IPS-18c (cell line): ENCODE results near the gene NAV2.

ENCODE experiments used
- H3K4me3 ChIP-seq: 2 replicates; pipeline ENCODE4 v1.7.0; 2013; ENCODE audit warnings: low read depth, mild to moderate bottlenecking, low read length, moderate library complexity; ENCODE audit not compliant: insufficient read depth
- H3K9me3 ChIP-seq: one replicate; pipeline ENCODE4 v1.6.1; 2013; ENCODE audit warnings: mild to moderate bottlenecking, low read length, moderate library complexity; ENCODE audit not compliant: control insufficient read depth, insufficient read depth

NAV2 gene

GRCh38 chr11:19753451-19754106, 40.9 kb downstream of the NAV2 start:
- no peak overlapping the region for H3K4me3 ChIP-seq
- H3K9me3 ChIP-seq: no peaks in the 10 kb centered on the region

GRCh38 chr11:19756675-19757475, 44.2 kb downstream of the NAV2 start:
- Histone ChIP-seq H3K9me3 (peaks cover 4% of the 10 kb centered on the region), H3K4me3 (no peak overlapping the region)

GRCh38 chr11:19759389-19759788, 46.8 kb downstream of the NAV2 start:
- Histone ChIP-seq H3K9me3 (peaks cover 4% of the 10 kb centered on the region), H3K4me3 (no peak overlapping the region)

- no peak overlapping the region for H3K4me3 ChIP-seq
These were observed 49.6 kb downstream of the NAV2 start for GRCh38 chr11:19762266-19762665.

GRCh38 chr11:19763330-19763729, 50.7 kb downstream of the NAV2 start:
- peaks cover 4% of the 10 kb centered on the region for H3K9me3 ChIP-seq
- H3K4me3 ChIP-seq: no peak overlapping the region

More at GRCh38 chr11:19762266-19762665, 49.6 kb downstream of the NAV2 start:
- H3K9me3 ChIP-seq: peaks cover 4% of the 10 kb centered on the region

GRCh38 chr11:19766206-19766605, 53.6 kb downstream of the NAV2 start:
- peaks cover 4% of the 10 kb centered on the region for H3K9me3 ChIP-seq
- H3K4me3 ChIP-seq: no peak overlapping the region

- no peaks in the 10 kb centered on the region for H3K9me3 ChIP-seq
- no peak overlapping the region for H3K4me3 ChIP-seq
These were observed 54.2 kb downstream of the NAV2 start for GRCh38 chr11:19766810-19767209.

- no peak overlapping the region for H3K4me3 ChIP-seq
- H3K9me3 ChIP-seq: no peaks in the 10 kb centered on the region
These were observed 55.1 kb downstream of the NAV2 start for GRCh38 chr11:19767627-19768151.

- Histone ChIP-seq H3K4me3 (no peak overlapping the region), H3K9me3 (no peaks in the 10 kb centered on the region)
These were observed 55.6 kb downstream of the NAV2 start for GRCh38 chr11:19768197-19768596.

- no peaks in the 10 kb centered on the region for H3K9me3 ChIP-seq
These were observed 56.2 kb downstream of the NAV2 start for GRCh38 chr11:19768815-19769214.

GRCh38 chr11:19769820-19770219, 57.2 kb downstream of the NAV2 start:
- Histone ChIP-seq H3K9me3 (no peaks in the 10 kb centered on the region), H3K4me3 (no peak overlapping the region)

More at GRCh38 chr11:19768815-19769214, 56.2 kb downstream of the NAV2 start:
- no peak overlapping the region for H3K4me3 ChIP-seq

- Histone ChIP-seq H3K4me3 (no peak overlapping the region), H3K9me3 (no peaks in the 10 kb centered on the region)
These were observed 57.6 kb downstream of the NAV2 start for GRCh38 chr11:19770277-19770676.

- Histone ChIP-seq H3K9me3 (no peaks in the 10 kb centered on the region), H3K4me3 (no peak overlapping the region)
These were observed 58.8 kb downstream of the NAV2 start for GRCh38 chr11:19771463-19771862.

- peak overlapping the region; percentile 2; the same call in 1 of the 2 replicates for H3K4me3 ChIP-seq
These were observed 59.8 kb downstream of the NAV2 start for GRCh38 chr11:19772480-19772879.

GRCh38 chr11:19774329-19774728, 61.7 kb downstream of the NAV2 start:
- Histone ChIP-seq H3K9me3 (no peaks in the 10 kb centered on the region), H3K4me3 (no peak overlapping the region)

More at GRCh38 chr11:19772480-19772879, 59.8 kb downstream of the NAV2 start:
- no peaks in the 10 kb centered on the region for H3K9me3 ChIP-seq

- Histone ChIP-seq H3K4me3 (no peak overlapping the region), H3K9me3 (no peaks in the 10 kb centered on the region)
These were observed 62.4 kb downstream of the NAV2 start for GRCh38 chr11:19774817-19775580.

- Histone ChIP-seq H3K9me3 (no peaks in the 10 kb centered on the region), H3K4me3 (no peak overlapping the region)
These were observed 63.0 kb downstream of the NAV2 start for GRCh38 chr11:19775622-19776021.
